IPS-20b (cell line): ENCODE results near the gene INSL6.
"Not testable (repeated sequence)": the region's sequence is repeated elsewhere in the genome, so short reads cannot be mapped to it uniquely, and the experiment has no call there.

ENCODE experiments used
- H3K27ac ChIP-seq: one replicate; pipeline ENCODE4 v1.5.1; 2013; ENCODE audit warnings: low read length
- H3K27me3 ChIP-seq: 2 replicates; pipeline ENCODE4 v1.6.1; 2013; ENCODE audit warnings: mild to moderate bottlenecking, low read length, inconsistent platforms; ENCODE audit not compliant: insufficient read depth
- H3K36me3 ChIP-seq: 2 replicates; pipeline ENCODE4 v1.6.1; 2013; ENCODE audit warnings: low read depth, mild to moderate bottlenecking, inconsistent platforms, low read length, moderate library complexity; ENCODE audit not compliant: insufficient read depth
- H3K4me1 ChIP-seq: 2 replicates; pipeline ENCODE4 v1.6.1; 2013; ENCODE audit warnings: mild to moderate bottlenecking, control low read depth, inconsistent platforms, low read length, moderate library complexity; ENCODE audit not compliant: insufficient read depth
- H3K4me3 ChIP-seq: 2 replicates; pipeline ENCODE4 v1.5.1; 2013; ENCODE audit warnings: mild to moderate bottlenecking, low read length, inconsistent platforms
- H3K9ac ChIP-seq: 2 replicates; pipeline ENCODE4 v1.6.1; 2013; ENCODE audit warnings: low read depth, mild to moderate bottlenecking, inconsistent platforms, low read length, moderate library complexity
- H3K9me3 ChIP-seq: 2 replicates; pipeline ENCODE4 v1.6.1; 2013; ENCODE audit warnings: mild to moderate bottlenecking, low read depth, low read length, inconsistent platforms; ENCODE audit not compliant: insufficient read depth

The INSL6 gene, protein sequence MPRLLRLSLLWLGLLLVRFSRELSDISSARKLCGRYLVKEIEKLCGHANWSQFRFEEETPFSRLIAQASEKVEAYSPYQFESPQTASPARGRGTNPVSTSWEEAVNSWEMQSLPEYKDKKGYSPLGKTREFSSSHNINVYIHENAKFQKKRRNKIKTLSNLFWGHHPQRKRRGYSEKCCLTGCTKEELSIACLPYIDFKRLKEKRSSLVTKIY

DNA sequence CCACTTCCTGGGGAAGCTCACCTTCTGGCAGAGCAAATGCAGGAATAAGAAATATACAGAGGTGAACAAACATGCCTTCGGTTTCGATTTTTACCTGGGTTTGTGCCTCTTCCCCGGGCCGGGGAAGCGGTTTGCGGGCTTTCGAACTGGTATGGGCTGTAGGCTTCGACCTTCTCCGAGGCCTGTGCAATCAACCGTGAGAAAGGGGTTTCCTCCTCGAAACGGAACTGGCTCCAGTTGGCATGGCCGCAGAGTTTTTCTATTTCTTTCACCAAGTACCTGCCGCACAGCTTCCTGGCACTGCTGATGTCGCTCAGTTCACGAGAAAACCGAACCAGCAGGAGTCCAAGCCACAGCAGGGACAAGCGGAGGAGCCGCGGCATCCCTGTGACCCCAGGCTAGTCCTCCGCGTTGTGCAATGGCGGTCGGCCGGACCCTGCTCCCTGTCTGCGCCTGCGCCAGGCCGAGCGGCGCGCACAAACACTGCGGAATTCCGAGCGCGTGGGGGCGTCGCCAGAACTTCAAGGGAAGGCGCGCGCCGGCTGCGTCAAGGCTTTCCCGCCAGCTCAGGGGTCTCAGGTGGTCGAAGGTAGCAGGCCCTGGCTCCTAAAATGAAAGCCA is at the start of gene INSL6:
Gene INSL6 (minus strand): TSS at position 420 of the 621 bp plus-strand sequence. CDS start 37 bp downstream, at position 383.
- H3K4me3 ChIP-seq = no peak within 1 kb of the TSS
- H3K9me3 ChIP-seq = peaks cover 4% of the 10 kb centered on the region; the same call in 1 of the 2 replicates
- no peaks in the 10 kb centered on the region for H3K36me3 ChIP-seq
- H3K4me1 ChIP-seq = no peaks in the 10 kb centered on the region
- no peak within 1 kb of the TSS for H3K27ac ChIP-seq
- no peak within 1 kb of the TSS for H3K9ac ChIP-seq
- H3K27me3 ChIP-seq = no peaks in the 10 kb centered on the region

GRCh38 chr9:5231212-5231611 is 45.8 kb upstream of the INSL6 start, which contains the start of gene INSL4:
TSS of gene INSL4 (plus strand) at chr9:5231419. CDS start at chr9:5231524, 105 bp downstream.
- Histone ChIP-seq H3K27me3 (no peaks in the 10 kb centered on the region), H3K4me3 (no peak within 1 kb of the TSS), H3K36me3 (no peaks in the 10 kb centered on the region), H3K27ac (no peak within 1 kb of the TSS), H3K9me3 (no peaks in the 10 kb centered on the region), H3K9ac (no peak within 1 kb of the TSS), H3K4me1 (no peaks in the 10 kb centered on the region)

DNA sequence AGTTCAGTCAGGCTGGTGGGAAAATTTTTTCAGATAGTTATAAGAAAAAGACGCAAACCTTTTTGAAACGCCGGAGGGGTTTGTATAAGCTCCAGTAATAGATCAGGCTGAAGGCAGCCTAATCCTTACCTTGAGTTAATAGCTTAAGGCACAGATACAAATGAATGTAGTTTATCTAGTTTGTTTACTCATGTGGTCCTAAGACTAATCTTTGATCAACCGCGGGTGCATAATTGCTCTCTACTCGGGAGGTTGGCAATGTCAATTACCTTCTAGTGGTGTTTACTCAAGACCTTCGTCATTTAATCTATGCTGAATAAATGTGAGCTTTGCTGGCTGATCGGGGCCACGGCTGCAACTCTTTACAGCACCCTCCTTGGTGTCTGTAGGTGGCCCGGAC is 45.1 kb upstream of the INSL6 start:
- no peaks in the 10 kb centered on the region for H3K36me3 ChIP-seq
- H3K27ac ChIP-seq = no peak overlapping the region

GRCh38 chr9:5205071-5205470 is 19.6 kb upstream of the INSL6 start:
- H3K4me1 ChIP-seq = no peaks in the 10 kb centered on the region
- no peak overlapping the region for H3K27ac ChIP-seq
- no peaks in the 10 kb centered on the region for H3K36me3 ChIP-seq
- no peak overlapping the region for H3K4me3 ChIP-seq
- no peaks in the 10 kb centered on the region for H3K27me3 ChIP-seq
- no peaks in the 10 kb centered on the region for H3K9me3 ChIP-seq
- H3K9ac ChIP-seq = no peak overlapping the region

More for the DNA sequence above, 45.1 kb upstream of the INSL6 start:
- Histone ChIP-seq H3K4me1 (no peaks in the 10 kb centered on the region), H3K4me3 (no peak overlapping the region), H3K9ac (no peak overlapping the region), H3K27me3 (no peaks in the 10 kb centered on the region), H3K9me3 (no peaks in the 10 kb centered on the region)

DNA sequence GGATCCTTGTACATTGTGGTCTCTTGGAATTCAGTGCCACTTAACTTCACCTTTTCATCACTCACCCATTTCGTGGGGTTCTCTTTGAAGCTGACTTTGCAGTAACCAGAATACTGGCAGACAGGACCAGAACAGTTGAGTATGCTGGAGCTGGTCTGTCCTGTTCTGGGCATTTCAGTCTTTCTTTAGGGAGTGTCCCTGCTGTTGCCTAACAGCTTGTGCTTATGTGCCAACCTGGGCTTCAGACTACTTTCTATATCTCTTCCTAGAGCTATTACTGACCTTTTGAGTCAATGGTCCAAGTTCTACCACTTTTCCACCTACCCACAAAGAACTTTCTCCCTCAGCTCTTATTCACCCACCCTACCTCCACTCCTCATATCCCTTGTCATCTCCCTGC is 10.0 kb upstream of the INSL6 start:
- no peak overlapping the region for H3K27ac ChIP-seq
- H3K27me3 ChIP-seq = no peaks in the 10 kb centered on the region
- H3K4me1 ChIP-seq = no peaks in the 10 kb centered on the region
- H3K9me3 ChIP-seq = no peaks in the 10 kb centered on the region; the same call in 1 of the 2 replicates
- no peak overlapping the region for H3K9ac ChIP-seq
- H3K36me3 ChIP-seq = no peaks in the 10 kb centered on the region
- H3K4me3 ChIP-seq = no peak overlapping the region

GRCh38 chr9:5193345-5193744 is 7.9 kb upstream of the INSL6 start:
- H3K27ac ChIP-seq = no peak overlapping the region
- no peaks in the 10 kb centered on the region for H3K27me3 ChIP-seq
- no peak overlapping the region for H3K4me3 ChIP-seq
- H3K4me1 ChIP-seq = no peaks in the 10 kb centered on the region
- H3K9me3 ChIP-seq = no peaks in the 10 kb centered on the region; the same call in 1 of the 2 replicates
- no peaks in the 10 kb centered on the region for H3K36me3 ChIP-seq
- no peak overlapping the region for H3K9ac ChIP-seq

DNA sequence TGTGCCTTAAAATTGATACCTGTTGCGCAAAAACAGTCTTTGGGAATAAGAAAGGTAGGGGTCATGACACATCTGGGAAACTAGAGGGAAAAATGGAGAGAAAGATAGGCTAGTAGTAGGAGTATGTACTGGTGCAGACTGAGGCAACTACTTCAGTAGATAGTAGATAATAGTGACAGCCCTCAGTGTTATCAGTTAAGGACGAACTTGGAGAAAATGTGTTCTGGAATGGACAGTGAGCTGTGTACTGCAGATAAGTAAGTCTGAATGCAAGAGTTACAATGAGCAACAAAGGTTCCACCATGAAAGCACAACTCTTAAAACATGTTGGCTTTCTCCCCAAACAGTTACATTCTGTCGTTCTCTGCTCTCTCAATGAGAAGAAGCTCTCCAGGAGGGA is 6.5 kb upstream of the INSL6 start:
- no peaks in the 10 kb centered on the region for H3K4me1 ChIP-seq
- no peaks in the 10 kb centered on the region for H3K36me3 ChIP-seq
- no peaks in the 10 kb centered on the region for H3K9me3 ChIP-seq
- H3K27me3 ChIP-seq = no peaks in the 10 kb centered on the region
- no peak overlapping the region for H3K27ac ChIP-seq
- no peak overlapping the region for H3K4me3 ChIP-seq
- no peak overlapping the region for H3K9ac ChIP-seq

- no peak overlapping the region for H3K9ac ChIP-seq
- H3K4me1 ChIP-seq = no peaks in the 10 kb centered on the region
- no peaks in the 10 kb centered on the region for H3K36me3 ChIP-seq
- H3K4me3 ChIP-seq = no peak overlapping the region
- H3K27me3 ChIP-seq = no peaks in the 10 kb centered on the region
- H3K27ac ChIP-seq = no peak overlapping the region
- H3K9me3 ChIP-seq = no peaks in the 10 kb centered on the region
Measured at GRCh38 chr9:5188060-5188984, 2.9 kb upstream of the INSL6 start.

DNA sequence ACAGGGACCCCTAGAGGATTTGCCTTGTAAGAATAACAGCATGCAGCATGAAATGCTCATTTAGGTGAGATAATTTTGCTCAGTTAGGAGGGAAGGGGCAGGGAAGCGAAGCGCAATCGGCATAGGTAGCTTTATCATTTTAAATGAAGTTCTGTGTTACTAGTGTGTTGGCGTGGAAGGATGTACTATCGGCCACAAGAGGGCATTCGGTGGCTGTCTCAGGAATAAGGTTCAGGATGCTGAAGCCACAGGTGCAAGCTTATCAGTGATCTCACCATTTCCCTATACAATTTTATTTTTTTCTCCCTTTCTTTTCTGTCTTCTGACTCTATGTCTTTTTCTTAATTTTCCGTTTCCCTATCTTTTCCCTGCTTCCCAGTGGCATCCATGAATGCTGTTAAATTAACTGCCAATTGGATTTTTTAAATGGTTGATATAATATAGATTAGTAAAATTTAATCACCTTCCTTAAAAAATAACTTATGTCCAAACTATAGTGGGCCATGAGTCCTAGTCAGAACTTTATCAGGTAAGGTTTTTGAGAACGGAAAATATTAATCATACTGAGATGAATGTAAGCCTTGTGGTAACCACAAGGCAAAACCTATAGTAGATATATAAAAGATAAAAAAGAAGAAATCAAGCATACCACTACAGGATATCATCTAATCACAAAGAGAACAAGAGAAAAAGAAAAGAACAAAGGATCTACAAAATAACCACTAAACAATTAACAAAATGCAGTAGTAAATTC is 1.2 kb upstream of the INSL6 start:
- Histone ChIP-seq H3K27ac (no peak overlapping the region), H3K27me3 (no peaks in the 10 kb centered on the region), H3K36me3 (no peaks in the 10 kb centered on the region), H3K9me3 (no peaks in the 10 kb centered on the region), H3K4me1 (no peaks in the 10 kb centered on the region), H3K9ac (no peak overlapping the region), H3K4me3 (no peak overlapping the region)

GRCh38 chr9:5184776-5185175 is 663 bp downstream of the INSL6 start:
- no peak overlapping the region for H3K9ac ChIP-seq
- H3K4me1 ChIP-seq = no peaks in the 10 kb centered on the region
- no peaks in the 10 kb centered on the region for H3K27me3 ChIP-seq
- no peak overlapping the region for H3K4me3 ChIP-seq
- H3K36me3 ChIP-seq = no peaks in the 10 kb centered on the region
- H3K9me3 ChIP-seq = peaks cover 6% of the 10 kb centered on the region; the same call in 1 of the 2 replicates
- no peak overlapping the region for H3K27ac ChIP-seq

GRCh38 chr9:5180631-5181030 is 4.8 kb downstream of the INSL6 start:
- H3K9me3 ChIP-seq, H3K36me3 ChIP-seq, H3K9ac ChIP-seq, H3K27ac ChIP-seq, H3K4me3 ChIP-seq, H3K4me1 ChIP-seq, H3K27me3 ChIP-seq: not testable (repeated sequence)
